Activated B cell treated with CpG ODN at 0.5 μM for 24 hours (primary cell): ENCODE data around the gene SPATA7. TPM values are rescaled to one million over a fixed set of nuclear protein-coding genes. Genes with fewer than 3 reads are reported as not detected.

Source experiments
- ATAC-seq: fragments of 200-7000 bp; cut with Tn5 transposase; one replicate; pipeline ENCODE4 v1.10.0; 2021; ENCODE audit warnings: low read depth, mild to moderate bottlenecking, moderate library complexity
- CTCF ChIA-PET: fragments of 350-600 bp; sonication (Branson Sonifier 250); formaldehyde crosslinking; loops from one replicate; lab custom pipeline; 2021; ENCODE audit warnings: antibody characterized with exemption; lab: Charles Lee
- POLR2A ChIA-PET: fragments of 350-600 bp; sonication (Branson Sonifier 250); formaldehyde crosslinking; loops from one replicate; lab custom pipeline; 2021; ENCODE audit warnings: antibody characterized with exemption; lab: Charles Lee
- DNase-seq: peaks from one replicate; pipeline ENCODE4 v3.0.0; 2022
- H3K27ac Mint-ChIP-seq: one replicate; pipeline ENCODE4 v1.8.0; 2020; ENCODE audit warnings: mixed read lengths
- H3K27me3 Mint-ChIP-seq: one replicate; pipeline ENCODE4 v1.8.0; 2021; ENCODE audit warnings: mixed read lengths
- H3K36me3 Mint-ChIP-seq: one replicate; pipeline ENCODE4 v1.8.0; 2021; ENCODE audit warnings: low read depth, mixed read lengths
- H3K4me1 Mint-ChIP-seq: one replicate; pipeline ENCODE4 v1.8.0; 2021; ENCODE audit warnings: mixed read lengths
- H3K4me3 Mint-ChIP-seq: one replicate; pipeline ENCODE4 v1.8.0; 2020; ENCODE audit warnings: mild to moderate bottlenecking, mixed read lengths
- H3K9me3 Mint-ChIP-seq: one replicate; pipeline ENCODE4 v1.8.0; 2020; ENCODE audit warnings: mixed read lengths
- intact Hi-C: fragments of 100-400 bp; cut with micrococcal nuclease; formaldehyde crosslinking; loops from one replicate; pipeline ENCODE4 v1.15.1; 2024
- total RNA-seq: library from RNA; stranded (reverse); gene quantifications from 2 replicates; pipeline ENCODE4 v1.2.3, GENCODE V29; 2022
- TF ChIP-seq, protein P1 (sequence below): fragments of 200-600 bp; IDR thresholded peaks from one replicate; pipeline ENCODE4 v1.8.0; 2022; ENCODE audit warnings: antibody characterized with exemption, mild to moderate bottlenecking

The SPATA7 gene
- total RNA-seq, 1 donor from 2014 or later: 1.6 TPM

- intact Hi-C loops: no loop called here
- Mint-ChIP-seq H3K27ac (no peak overlapping the region), H3K9me3 (peaks cover 18% of the 10 kb centered on the region), H3K4me1 (no peaks in the 10 kb centered on the region), H3K4me3 (no peak overlapping the region), H3K36me3 (peaks cover 21% of the 10 kb centered on the region), H3K27me3 (no peaks in the 10 kb centered on the region)
- DNase-seq (no peak), ATAC-seq (no peak)
- TF ChIP-seq, protein P1, sequence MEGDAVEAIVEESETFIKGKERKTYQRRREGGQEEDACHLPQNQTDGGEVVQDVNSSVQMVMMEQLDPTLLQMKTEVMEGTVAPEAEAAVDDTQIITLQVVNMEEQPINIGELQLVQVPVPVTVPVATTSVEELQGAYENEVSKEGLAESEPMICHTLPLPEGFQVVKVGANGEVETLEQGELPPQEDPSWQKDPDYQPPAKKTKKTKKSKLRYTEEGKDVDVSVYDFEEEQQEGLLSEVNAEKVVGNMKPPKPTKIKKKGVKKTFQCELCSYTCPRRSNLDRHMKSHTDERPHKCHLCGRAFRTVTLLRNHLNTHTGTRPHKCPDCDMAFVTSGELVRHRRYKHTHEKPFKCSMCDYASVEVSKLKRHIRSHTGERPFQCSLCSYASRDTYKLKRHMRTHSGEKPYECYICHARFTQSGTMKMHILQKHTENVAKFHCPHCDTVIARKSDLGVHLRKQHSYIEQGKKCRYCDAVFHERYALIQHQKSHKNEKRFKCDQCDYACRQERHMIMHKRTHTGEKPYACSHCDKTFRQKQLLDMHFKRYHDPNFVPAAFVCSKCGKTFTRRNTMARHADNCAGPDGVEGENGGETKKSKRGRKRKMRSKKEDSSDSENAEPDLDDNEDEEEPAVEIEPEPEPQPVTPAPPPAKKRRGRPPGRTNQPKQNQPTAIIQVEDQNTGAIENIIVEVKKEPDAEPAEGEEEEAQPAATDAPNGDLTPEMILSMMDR: no peak
- ChIA-PET POLR2A (no interaction called here), CTCF (no interaction called here)
These were observed 32.1 kb downstream of the SPATA7 start for GRCh38 chr14:88417594-88417993.

DNA sequence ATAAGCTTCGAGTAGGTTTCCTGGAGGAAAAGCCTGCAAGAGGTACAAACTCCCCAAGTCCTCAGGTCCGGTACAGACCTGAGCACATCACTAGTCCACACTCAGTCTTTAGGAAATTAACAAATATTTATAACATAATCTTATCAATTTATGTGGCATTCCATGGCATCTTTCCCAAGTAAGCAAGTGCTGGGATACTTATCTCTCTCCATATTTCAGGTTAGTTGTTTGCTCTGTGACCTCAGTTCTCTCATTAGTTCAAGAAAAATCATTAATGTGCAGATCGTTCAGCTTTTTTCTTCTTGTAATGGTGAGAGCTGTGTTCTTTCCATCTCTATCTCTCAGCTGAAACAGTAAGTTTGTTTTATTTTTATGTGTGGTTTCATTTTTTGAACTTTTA is 34.7 kb downstream of the SPATA7 start:
- Mint-ChIP-seq H3K27me3 (no peaks in the 10 kb centered on the region), H3K4me1 (no peaks in the 10 kb centered on the region), H3K27ac (no peak overlapping the region), H3K9me3 (peaks cover 12% of the 10 kb centered on the region), H3K36me3 (peaks cover 16% of the 10 kb centered on the region), H3K4me3 (no peak overlapping the region)
- DNase-seq: no peak
- CTCF ChIA-PET: no interaction called here
- intact Hi-C loops: no loop called here
- no peak for ATAC-seq
- TF ChIP-seq, protein P1: no peak
- POLR2A ChIA-PET: no interaction called here

- ChIA-PET POLR2A (no interaction called here), CTCF (no interaction called here)
- Mint-ChIP-seq H3K36me3 (peaks cover 10% of the 10 kb centered on the region), H3K27me3 (no peaks in the 10 kb centered on the region), H3K27ac (no peak overlapping the region), H3K4me1 (no peaks in the 10 kb centered on the region), H3K9me3 (peaks cover 5% of the 10 kb centered on the region), H3K4me3 (no peak overlapping the region)
- ATAC-seq (no peak), DNase-seq (no peak)
- TF ChIP-seq, protein P1: no peak
- intact Hi-C loops: no loop called here
These were observed 35.8 kb downstream of the SPATA7 start for GRCh38 chr14:88421286-88421685.

GRCh38 chr14:88422047-88422446 is 36.6 kb downstream of the SPATA7 start:
- peaks cover 10% of the 10 kb centered on the region for H3K36me3 Mint-ChIP-seq
- POLR2A ChIA-PET: no interaction called here
- H3K4me3 Mint-ChIP-seq: no peak overlapping the region
- TF ChIP-seq, protein P1: no peak
- H3K4me1 Mint-ChIP-seq: no peaks in the 10 kb centered on the region
- no peaks in the 10 kb centered on the region for H3K27me3 Mint-ChIP-seq
- peaks cover 5% of the 10 kb centered on the region for H3K9me3 Mint-ChIP-seq
- no peak for ATAC-seq
- intact Hi-C loops: no loop called here
- no peak for DNase-seq
- no peak overlapping the region for H3K27ac Mint-ChIP-seq
- CTCF ChIA-PET: no interaction called here

DNA sequence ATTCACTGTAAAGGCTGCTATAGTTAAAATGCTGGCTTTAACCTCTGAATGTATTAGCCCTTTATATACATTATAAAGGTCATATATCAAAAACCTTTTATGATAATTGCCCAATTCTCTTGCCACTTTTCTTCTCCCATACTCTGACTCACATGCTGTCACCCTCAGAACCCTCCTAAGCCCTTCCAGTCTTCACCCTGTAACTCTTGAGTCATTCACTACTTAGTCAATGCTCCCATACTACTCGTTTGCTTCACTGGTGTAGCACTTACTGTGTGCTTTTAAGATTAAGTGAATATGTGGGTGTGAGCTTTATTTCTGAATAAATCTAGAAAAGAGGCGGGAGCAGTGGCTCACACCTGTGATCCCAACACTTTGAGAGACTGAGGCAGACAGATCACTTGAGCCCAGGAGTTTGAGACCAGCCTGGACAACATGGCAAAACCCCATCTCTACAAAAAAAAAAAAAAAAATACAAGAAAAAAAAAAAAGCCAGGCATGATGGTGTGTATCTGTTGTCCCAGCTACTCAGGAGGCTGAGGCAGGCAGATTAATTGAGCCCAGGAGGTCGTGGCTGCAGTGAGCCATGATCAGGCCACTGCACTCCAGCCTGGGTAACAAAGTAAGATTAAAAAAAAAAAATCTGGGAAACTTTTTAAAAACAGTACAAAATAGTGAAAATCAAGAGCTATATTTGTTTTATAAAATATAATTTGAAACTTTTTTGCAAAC is 37.6 kb downstream of the SPATA7 start:
- no peak overlapping the region for H3K27ac Mint-ChIP-seq
- ATAC-seq (no peak), DNase-seq (no peak)
- intact Hi-C loops: no loop called here
- H3K4me3 Mint-ChIP-seq: no peak overlapping the region
- H3K36me3 Mint-ChIP-seq: peaks cover under 1% of the 10 kb centered on the region
- TF ChIP-seq, protein P1: no peak
- H3K9me3 Mint-ChIP-seq: no peaks in the 10 kb centered on the region
- POLR2A ChIA-PET: no interaction called here
- H3K4me1 Mint-ChIP-seq: no peaks in the 10 kb centered on the region
- CTCF ChIA-PET: no interaction called here
- H3K27me3 Mint-ChIP-seq: no peaks in the 10 kb centered on the region
